GM21825 (cell line): ENCODE data around the gene CRYGS.
"Not testable (repeated sequence)": the region's sequence is repeated elsewhere in the genome, so short reads cannot be mapped to it uniquely, and the experiment has no call there.

ENCODE experiments used
- ATAC-seq: cut with Tn5 transposase; IDR thresholded peaks from one replicate; pipeline ENCODE4 v1.9.1; 2021; ENCODE audit warnings: mild to moderate bottlenecking, moderate library complexity; ENCODE audit not compliant: unreplicated experiment

Gene CRYGS

GRCh38 chr3:186544281-186544680 is at the start of gene CRYGS:
Gene CRYGS, minus strand, starts transcription at chr3:186544380. Its CDS starts 54 bp downstream, at chr3:186544326.
- no peak for ATAC-seq

GRCh38 chr3:186593862-186594261 is 49.7 kb upstream of the CRYGS start:
- no peak for ATAC-seq

DNA sequence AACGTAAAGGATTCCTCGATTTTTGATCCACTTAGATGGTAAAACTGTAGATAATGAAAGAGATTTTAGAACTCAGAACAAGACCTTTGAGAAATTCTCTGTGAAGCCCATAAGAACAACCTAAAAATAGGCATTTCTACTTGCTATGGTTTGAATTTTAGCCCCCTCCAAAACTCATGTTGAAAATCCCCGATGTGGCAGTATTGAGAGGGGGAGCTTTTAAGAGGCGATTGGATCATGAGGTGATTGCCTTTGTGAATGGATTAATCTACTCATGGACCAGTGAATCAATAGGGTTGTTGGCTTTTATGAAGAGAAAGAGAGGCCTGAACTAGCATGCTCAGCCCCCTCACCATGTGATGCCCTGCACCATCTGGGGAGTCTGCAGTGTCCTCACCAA is 48.5 kb upstream of the CRYGS start:
- ATAC-seq = no peak

- no peak for ATAC-seq
Observed at GRCh38 chr3:186590580-186591295, 46.6 kb upstream of the CRYGS start.

DNA sequence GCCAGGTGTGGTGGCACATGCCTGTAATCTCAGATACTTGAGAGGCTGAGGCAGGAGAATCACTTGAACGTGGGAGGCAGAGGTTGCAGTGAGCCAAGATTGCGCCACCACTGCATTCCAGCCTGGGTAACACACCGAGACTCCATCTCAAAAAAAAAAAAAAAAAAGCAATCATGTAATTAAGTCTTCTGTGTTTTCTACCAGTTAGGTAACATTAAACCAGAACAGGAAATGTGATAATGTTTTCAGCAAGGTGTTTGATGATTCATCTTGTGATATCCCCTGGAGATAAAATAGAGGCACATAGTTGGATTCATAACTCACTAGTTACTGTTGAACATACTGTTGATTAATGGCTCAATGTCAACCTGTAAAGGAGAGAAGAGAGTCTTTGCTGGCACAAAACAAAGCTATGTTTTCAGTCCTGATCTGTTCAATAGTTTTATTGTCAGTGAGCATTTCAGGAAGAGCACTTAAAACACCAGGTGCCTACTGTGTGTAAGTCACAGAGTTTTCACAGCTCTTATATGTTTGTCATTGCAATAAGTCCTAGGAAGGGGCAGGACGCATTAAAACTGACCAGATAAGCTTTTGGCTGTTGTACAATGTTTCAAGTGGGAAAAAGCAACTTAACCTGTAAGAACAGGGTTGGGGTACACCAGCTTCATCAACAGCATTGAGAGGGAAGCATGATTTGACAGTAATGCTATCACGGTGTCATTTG is 45.8 kb upstream of the CRYGS start:
- no peak for ATAC-seq

DNA sequence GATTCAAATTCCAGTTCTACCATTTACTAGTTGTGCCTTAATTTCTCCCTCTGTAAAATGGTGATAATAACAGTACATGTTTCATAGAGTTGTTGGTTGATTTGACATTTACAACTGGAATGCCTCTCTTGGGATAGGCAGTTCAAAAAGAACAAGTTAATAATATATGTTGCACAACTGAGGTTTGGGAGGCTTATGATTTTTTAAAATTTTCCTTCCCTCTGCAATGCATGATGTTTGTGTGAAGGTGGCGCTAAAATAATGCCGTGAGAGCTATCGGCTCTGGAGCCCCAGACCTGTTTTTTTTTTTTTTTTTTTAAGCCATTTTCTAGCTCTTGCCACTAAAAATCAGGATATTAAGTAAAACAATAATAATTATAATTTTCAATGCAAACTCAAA is 44.9 kb upstream of the CRYGS start:
- ATAC-seq = no peak

DNA sequence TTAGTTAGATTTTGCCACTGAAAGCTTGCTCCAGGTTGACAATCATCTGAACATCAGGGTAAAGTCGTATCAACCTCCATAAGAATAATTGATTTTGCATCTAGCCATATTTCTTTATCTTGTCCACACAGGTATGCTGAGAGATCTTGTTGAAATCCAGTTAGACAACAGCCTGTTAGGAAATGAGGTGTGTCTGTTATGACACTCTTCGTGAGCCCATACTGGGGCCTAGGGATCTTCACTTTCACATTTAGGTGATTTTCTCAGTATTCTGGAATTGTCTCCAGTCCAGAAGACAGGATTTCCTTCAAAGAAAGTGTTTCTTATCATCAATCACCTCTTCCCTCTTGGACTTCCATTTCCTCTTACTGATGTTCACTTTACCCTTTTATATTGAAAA is 44.5 kb upstream of the CRYGS start:
- no peak for ATAC-seq

DNA sequence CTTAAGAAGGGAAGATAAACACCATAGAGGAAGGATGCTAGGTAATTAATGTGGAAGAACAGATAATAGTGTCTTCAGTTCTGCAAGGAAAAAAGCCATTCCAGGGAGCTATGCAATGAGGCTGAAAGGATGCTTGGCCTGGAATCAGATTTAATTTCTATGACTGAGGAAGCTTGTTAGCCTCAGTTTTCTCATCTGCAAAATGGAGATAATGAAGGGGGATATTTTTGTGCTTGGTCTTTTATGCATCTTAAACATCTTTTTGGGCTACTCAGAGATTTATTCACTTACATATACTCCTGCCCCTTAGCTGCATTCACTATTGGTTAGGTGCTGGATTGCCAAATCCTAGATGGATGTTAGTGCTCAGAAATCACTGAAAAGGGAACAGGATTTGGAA is 43.0 kb upstream of the CRYGS start:
- ATAC-seq = no peak

DNA sequence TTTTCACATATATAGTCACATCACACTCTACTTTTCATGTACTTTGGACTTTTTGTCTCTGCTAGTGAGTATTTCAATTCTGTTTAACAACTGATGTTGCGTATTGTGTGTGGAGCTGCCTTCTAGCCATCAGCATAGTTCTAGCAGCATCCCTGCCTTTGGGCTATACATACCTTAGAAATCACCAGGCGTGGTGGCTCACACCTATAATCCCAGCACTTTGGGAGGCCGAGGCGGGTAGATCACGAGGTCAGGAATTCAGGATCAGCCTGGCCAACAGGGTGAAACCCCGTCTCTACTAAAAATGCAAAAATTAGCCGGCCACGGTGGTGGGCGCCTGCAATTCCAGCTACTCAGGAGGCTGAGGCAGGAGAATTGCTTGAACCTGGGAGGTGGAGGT is 42.1 kb upstream of the CRYGS start:
- ATAC-seq = not testable (repeated sequence)

- ATAC-seq = no peak
Observed at GRCh38 chr3:186583831-186584230, 39.7 kb upstream of the CRYGS start.

GRCh38 chr3:186582541-186582940 is 38.4 kb upstream of the CRYGS start:
- ATAC-seq = no peak

DNA sequence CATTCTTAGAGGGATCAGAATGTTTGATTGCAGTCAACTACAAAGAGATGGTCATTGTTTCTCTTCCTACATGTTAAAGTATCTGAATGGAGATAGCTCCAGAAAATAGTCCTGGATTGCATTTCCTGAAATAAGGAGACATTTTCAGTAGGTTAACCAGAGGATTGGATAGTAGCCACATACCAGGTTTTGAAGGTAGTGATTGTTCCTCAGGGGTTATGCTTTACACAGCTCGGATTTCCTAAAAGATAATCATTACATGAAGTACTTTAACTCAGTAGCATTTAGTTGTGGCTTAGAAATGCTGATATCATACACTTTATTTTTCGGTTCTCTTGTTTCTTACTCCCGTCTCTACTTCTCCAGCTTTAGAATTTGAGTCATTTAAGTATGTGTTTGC is 36.6 kb upstream of the CRYGS start:
- no peak for ATAC-seq

GRCh38 chr3:186577521-186577920 is 33.3 kb upstream of the CRYGS start:
- no peak for ATAC-seq

DNA sequence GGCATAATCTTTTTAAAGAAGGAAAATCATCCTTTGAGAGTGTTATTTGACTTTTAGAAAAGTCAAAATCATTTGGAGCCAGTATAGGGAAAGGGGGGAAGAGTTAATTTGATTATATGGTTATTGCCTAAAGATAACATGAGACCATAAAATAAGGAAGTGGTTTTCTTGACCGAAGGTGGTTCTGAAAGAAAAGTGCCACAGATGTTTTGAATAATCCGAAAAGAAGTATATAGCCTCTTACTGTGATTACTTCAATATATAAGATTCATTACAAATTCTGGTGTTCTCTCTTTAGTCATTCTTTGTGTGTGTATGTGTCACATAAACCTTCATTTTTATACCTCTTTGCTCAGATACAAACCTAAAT is 27.4 kb upstream of the CRYGS start:
- no peak for ATAC-seq

- no peak for ATAC-seq
Observed at GRCh38 chr3:186570941-186571643, 26.9 kb upstream of the CRYGS start.

DNA sequence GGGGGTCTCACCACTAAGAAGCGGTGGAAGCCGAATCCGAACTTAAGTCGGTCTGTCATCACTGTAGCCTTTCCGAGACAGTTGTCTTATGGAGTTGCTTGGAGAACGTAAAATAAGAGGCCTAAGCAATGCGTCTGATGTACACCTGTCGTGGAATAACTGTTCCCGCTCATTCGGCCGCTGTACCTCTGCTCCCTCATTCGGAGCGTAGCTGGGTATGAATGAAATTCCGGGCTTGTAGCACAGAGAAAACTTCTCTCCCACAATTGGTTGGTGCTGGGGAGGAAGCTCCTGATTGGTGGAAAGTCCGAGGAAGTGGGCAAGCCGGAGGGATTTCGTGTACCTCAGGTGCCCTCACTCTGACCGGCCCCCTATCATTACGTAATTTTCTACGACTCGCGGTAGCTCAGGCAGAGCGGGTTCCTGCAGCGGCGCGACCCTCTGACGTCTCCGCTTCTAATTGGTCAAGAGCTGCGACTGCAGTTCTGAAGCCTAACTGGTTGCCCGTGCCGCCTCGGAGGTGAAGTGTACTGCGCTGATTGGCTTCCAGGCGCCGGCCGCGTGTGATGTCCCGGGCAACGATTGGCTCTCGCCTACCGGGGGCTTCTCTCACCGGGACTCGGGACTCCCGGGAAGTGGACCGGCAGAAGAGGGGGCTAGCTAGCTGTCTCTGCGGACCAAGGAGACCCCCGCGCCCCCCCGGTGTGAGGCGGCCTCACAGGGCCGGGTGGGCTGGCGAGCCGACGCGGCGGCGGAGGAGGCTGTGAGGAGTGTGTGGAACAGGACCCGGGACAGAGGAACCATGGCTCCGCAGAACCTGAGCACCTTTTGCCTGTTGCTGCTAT is 26.1 kb upstream of the CRYGS start, which contains the start of gene DNAJB11:
Gene DNAJB11, plus strand, starts transcription at position 625 of the 845 bp plus-strand sequence. Its CDS starts 178 bp downstream, at position 803.
- peak; percentile 85 for ATAC-seq

- ATAC-seq = no peak
Observed at GRCh38 chr3:186569779-186570095, 25.6 kb upstream of the CRYGS start.

DNA sequence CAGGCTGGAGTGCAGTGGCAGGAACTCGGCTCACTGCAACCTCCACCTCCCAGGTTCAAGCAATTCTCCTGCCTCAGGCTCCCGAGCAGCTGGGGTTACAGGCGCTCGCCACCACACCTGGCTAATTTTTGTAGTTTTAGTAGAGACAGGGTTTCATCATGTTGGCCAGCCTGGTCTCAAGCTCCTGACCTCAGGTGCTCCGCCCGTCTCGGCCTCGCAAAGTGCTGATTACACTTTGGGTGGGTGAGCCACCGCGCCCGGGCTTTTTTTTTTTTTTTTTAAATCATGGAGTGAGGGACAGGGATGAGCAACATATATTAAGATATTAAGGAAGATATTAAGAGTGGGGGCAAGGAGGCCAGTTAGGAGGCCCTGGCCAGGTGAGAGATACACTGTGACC is 25.2 kb upstream of the CRYGS start:
- ATAC-seq = not testable (repeated sequence)

DNA sequence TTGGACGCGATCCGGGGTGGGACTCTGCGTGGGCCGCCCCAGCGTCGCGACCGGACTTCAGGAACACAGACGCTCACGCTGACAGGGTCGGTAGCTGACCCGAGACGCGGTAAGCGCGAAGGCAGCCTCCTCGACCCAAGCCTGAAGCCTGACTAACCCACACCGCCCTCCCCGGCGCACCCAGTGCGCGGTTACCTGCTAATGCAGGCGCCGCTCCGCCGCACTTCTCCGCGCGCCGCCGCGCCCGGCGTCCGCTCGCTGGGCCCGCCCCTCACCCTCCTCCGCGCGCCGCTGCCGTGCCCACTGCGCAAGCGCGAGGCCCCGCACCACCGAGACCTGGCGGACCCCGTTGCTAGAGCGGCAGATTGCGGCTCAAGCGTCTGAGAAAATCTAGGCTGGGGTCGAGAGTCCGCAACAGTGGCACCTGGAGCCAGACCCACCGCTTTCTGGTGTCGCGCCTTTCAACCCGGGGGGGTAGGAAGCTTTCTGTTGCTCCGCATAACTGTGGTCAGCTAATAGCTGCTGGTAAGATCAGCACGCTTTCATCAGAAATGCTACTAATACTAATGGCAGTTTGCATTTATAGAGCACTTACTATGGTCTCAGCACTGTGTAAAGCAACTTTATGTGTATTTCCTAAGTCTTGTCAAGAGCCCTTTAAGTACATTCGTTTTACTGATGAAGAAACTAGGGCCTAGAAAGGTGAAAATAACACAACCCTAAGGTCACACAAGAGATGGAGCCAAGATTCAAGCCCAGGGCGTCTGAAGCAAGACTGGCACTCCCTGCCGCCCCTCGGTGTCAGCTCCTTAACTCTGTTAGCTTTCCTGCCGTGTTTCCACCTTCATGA is 23.1 kb upstream of the CRYGS start, which contains the start of gene TBCCD1:
Gene TBCCD1, minus strand, starts transcription at position 268 of the 850 bp plus-strand sequence. CDS start 3,010 bp downstream, outside the sequence.
- ATAC-seq = peak; percentile 43

DNA sequence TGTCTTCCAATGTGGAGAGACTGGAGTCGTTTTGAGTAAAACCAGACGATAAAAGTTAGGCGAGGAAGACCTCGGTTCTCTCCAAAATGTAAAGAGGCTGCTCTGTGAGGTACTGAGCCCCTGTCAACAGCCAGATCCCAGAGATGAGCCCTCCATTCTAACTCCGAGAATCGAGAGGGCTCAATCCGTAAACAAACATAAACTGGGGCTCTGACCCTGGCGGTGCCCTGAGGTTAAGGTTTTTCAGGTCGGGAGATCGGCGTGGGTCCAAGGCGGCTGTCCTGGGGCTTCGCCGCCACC is 22.5 kb upstream of the CRYGS start:
- no peak for ATAC-seq
